Measurements from ENCODE around the gene OCEL1.
A peak's percentile ranks its signal among the peaks of the same experiment; 100 is the strongest.
"Not testable (repeated sequence)": the region's sequence is repeated elsewhere in the genome, so short reads cannot be mapped to it uniquely, and the experiment has no call there.

OCEL1 gene

DNA sequence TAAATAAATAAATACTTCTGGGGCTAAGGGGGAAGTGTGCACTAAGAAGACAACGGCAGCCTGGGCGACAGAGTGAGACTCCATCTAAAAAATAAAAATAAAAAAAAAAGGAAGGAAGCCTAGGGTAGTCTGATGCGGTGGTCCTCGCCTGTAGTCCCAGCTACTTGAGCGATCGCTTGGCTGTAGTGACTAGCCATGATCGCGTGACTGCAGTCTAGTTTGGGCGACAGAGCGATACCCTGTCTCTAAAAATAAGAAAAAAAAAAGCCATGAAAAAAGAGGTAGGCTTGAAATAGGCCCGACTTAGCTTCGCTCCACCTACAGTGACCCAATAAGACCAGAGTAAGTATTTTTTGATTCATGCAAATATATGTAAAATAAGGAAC is 40.6 kb downstream of the OCEL1 start:
- no peak for DNase-seq

- peak; percentile 99 for DNase-seq
Observed at GRCh38 chr19:17266975-17267788, 41.2 kb downstream of the OCEL1 start, which contains the start of gene BABAM1. Gene BABAM1 (plus strand): TSS chr19:17267443. CDS start chr19:17268807, 1,364 bp downstream.

DNA sequence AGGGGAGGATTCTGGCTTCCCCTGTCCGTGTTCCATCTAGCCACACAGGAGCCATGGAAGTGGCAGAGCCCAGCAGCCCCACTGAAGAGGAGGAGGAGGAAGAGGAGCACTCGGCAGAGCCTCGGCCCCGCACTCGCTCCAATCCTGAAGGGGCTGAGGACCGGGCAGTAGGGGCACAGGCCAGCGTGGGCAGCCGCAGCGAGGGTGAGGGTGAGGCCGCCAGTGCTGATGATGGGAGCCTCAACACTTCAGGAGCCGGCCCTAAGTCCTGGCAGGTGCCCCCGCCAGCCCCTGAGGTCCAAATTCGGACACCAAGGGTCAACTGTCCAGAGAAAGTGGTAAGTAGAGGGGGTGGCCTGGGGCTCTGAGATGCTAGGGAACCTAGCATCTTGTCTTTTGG is 42.7 kb downstream of the OCEL1 start:
- no peak for DNase-seq

DNA sequence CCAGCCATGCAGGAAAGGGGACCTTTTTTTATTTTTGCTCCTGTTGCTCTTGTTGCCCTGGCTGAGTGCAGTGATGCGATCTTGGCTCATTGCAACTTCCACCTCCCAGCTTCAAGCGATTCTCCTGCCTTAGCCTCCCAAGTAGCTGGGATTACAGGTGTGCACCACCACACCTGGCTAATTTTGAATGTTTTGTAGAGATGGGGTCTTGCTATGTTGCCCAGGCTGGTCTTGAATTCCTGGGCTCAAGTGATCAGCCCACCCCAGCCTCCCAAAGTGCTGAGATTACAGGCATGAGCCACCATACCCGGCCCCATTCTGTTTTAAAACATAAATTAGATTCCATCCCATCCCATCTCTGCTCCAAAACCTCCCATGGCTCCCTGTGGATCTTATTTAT is 48.9 kb downstream of the OCEL1 start:
- DNase-seq, result not testable (repeated sequence)

DNA sequence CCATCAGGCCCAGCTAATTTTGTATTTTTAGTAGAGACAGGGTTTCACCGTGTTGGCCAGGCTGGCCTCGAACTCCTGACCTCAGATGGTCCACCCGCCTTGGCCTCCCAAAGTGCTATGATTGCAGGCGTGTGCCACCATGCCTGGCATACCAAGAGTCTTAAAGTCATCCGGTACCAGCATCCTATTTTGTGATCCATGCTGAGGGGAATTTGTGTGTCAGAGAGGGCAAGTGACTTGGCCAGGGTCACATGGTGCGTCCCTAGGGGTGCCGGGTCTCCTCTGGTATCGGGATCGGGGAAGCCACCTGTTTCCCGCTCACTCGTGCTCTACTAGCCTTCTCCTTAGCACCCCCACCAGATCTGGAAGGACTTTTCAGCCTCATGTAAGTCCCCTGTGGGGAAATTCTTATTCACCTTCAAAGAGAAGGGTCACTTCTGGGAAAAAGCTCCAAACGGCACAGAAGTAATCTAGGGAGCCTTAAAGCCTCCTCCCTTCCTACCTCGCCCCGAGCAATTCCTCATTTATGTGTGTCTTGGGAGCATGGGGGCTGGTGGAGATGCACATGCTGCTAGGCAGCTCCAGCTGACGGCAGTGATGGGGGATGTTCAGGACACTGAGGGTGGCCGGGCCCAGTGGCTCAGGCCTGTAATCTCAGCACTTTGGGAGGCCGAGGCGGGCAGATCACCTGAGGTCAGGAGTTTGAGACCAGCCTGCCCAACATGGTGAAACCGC is 49.6 kb downstream of the OCEL1 start:
- DNase-seq, result no peak

Measured in central memory CD4-positive, alpha-beta T cell (primary cell).